HEK293 (cell line): ENCODE data around the gene SLC30A4.

Experiments
- CTCF ChIA-PET: fragments of 350-600 bp; formaldehyde crosslinking; extraction: SDS; loops from one replicate; lab custom pipeline; 2021; ENCODE audit warnings: antibody characterized with exemption; lab: Yijun Ruan, JAX
- POLR2A ChIA-PET: fragments of 300-600 bp; formaldehyde crosslinking; extraction: SDS; loops from one replicate; lab custom pipeline; 2020; ENCODE audit warnings: antibody characterized with exemption, inconsistent platforms; lab: Yijun Ruan, JAX
- H3K27ac ChIP-seq: fragments of 200-500 bp; sonication (Bioruptor generic); 2 replicates; pipeline ENCODE4 v1.5.1; 2014; ENCODE audit warnings: low read depth, low read length, control low read depth, inconsistent platforms; ENCODE audit errors: extremely low read depth
- H3K36me3 ChIP-seq, 2 experiments: fragments of 200-500 bp in 1 of 2; sonication (Bioruptor generic) in 1 of 2; 1 replicate in 1 of 2; 2 replicates in 1 of 2; pipeline ENCODE4 v1.5.1; 2014 to 2017; ENCODE audit warnings: inconsistent platforms in 2 of 2, low read length in 2 of 2; ENCODE audit not compliant: control insufficient read depth in 2 of 2, insufficient read depth in 1 of 2
- H3K4me1 ChIP-seq: fragments of 200-500 bp; sonication (Bioruptor generic); 2 replicates; pipeline ENCODE4 v1.5.1; 2014; ENCODE audit warnings: mild to moderate bottlenecking, low read length, inconsistent platforms; ENCODE audit not compliant: control insufficient read depth, insufficient read depth
- H3K4me3 ChIP-seq: 2 replicates; pipeline ENCODE4 v1.5.1; 2011; ENCODE audit warnings: low read depth, mild to moderate bottlenecking, control low read depth, low read length, moderate library complexity
- H3K9me3 ChIP-seq: fragments of 200-500 bp; sonication (Bioruptor generic); 2 replicates; pipeline ENCODE4 v1.5.1; 2014; ENCODE audit warnings: low read depth, low read length, inconsistent platforms; ENCODE audit not compliant: control insufficient read depth, insufficient read depth
- BCL6B ChIP-seq: fragments of 450-650 bp; formaldehyde crosslinking; IDR thresholded peaks from 2 replicates; pipeline ENCODE4 v1.5.1; 2017; ENCODE audit warnings: missing biosample characterization, missing genetic modification characterization
- PRDM2 ChIP-seq: fragments of 450-650 bp; formaldehyde crosslinking; IDR thresholded peaks from 2 replicates; pipeline ENCODE4 v1.5.1; 2016; ENCODE audit warnings: missing biosample characterization, missing genetic modification characterization, borderline replicate concordance
- ZBTB17 ChIP-seq: fragments of 450-650 bp; formaldehyde crosslinking; IDR thresholded peaks from 2 replicates; pipeline ENCODE4 v1.5.1; 2016; ENCODE audit warnings: missing biosample characterization, missing genetic modification characterization
- ZBTB6 ChIP-seq: fragments of 450-650 bp; formaldehyde crosslinking; IDR thresholded peaks from 2 replicates; pipeline ENCODE4 v1.5.1; 2017; ENCODE audit warnings: missing biosample characterization, missing genetic modification characterization
- ZNF10 ChIP-seq: fragments of 450-650 bp; formaldehyde crosslinking; IDR thresholded peaks from 2 replicates; pipeline ENCODE4 v1.5.1; 2017; ENCODE audit warnings: missing biosample characterization, missing genetic modification characterization
- ZNF16 ChIP-seq: fragments of 450-650 bp; formaldehyde crosslinking; IDR thresholded peaks from 2 replicates; pipeline ENCODE4 v1.5.1; 2016; ENCODE audit warnings: low read depth, missing biosample characterization, missing genetic modification characterization
- ZNF18 ChIP-seq: fragments of 450-650 bp; formaldehyde crosslinking; IDR thresholded peaks from 2 replicates; pipeline ENCODE4 v1.5.1; 2016; ENCODE audit warnings: missing biosample characterization, missing genetic modification characterization
- ZNF23 ChIP-seq: fragments of 450-650 bp; formaldehyde crosslinking; IDR thresholded peaks from 2 replicates; pipeline ENCODE4 v1.5.1; 2016; ENCODE audit warnings: missing biosample characterization, missing genetic modification characterization, borderline replicate concordance
- ZNF280C ChIP-seq: fragments of 450-650 bp; formaldehyde crosslinking; IDR thresholded peaks from 2 replicates; pipeline ENCODE4 v1.5.1; 2016; ENCODE audit warnings: missing biosample characterization, missing genetic modification characterization
- ZNF37A ChIP-seq: fragments of 450-650 bp; IDR thresholded peaks from 2 replicates; pipeline ENCODE4 v1.5.1; 2018; ENCODE audit warnings: missing biosample characterization, missing genetic modification characterization
- ZNF544 ChIP-seq: fragments of 450-650 bp; formaldehyde crosslinking; IDR thresholded peaks from 2 replicates; pipeline ENCODE4 v1.5.0; 2017; ENCODE audit warnings: missing biosample characterization, missing genetic modification characterization
- ZNF555 ChIP-seq: fragments of 450-650 bp; formaldehyde crosslinking; conservative IDR thresholded peaks from 2 replicates; pipeline ENCODE4 v1.5.1; 2017; ENCODE audit warnings: missing biosample characterization, mild to moderate bottlenecking, missing genetic modification characterization, inconsistent platforms
- ZNF645 ChIP-seq: fragments of 450-650 bp; formaldehyde crosslinking; IDR thresholded peaks from 2 replicates; pipeline ENCODE4; 2016; ENCODE audit warnings: missing biosample characterization, missing genetic modification characterization
- ZNF660 ChIP-seq: fragments of 450-650 bp; IDR thresholded peaks from 2 replicates; pipeline ENCODE4 v1.5.1; 2018; ENCODE audit warnings: missing biosample characterization, mild to moderate bottlenecking, missing genetic modification characterization
- ZNF701 ChIP-seq: fragments of 450-650 bp; formaldehyde crosslinking; IDR thresholded peaks from 2 replicates; pipeline ENCODE4 v1.5.1; 2016; ENCODE audit warnings: missing biosample characterization, missing genetic modification characterization
- ZNF830 ChIP-seq: fragments of 450-650 bp; IDR thresholded peaks from 2 replicates; pipeline ENCODE4 v1.5.0; 2018; ENCODE audit warnings: missing biosample characterization, missing genetic modification characterization, low read depth, mild to moderate bottlenecking, moderate library complexity
- ZSCAN30 ChIP-seq: fragments of 450-650 bp; IDR thresholded peaks from 2 replicates; pipeline ENCODE4 v1.5.1; 2018; ENCODE audit warnings: missing biosample characterization, mild to moderate bottlenecking, missing genetic modification characterization, moderate library complexity

SLC30A4 gene

GRCh38 chr15:45522328-45523165 lies at the start of gene SLC30A4 (continued):
- no peak for TF ChIP-seq ZNF701 (tag by site-specific recombination)

GRCh38 chr15:45555934-45556608 lies 33.5 kb upstream of the SLC30A4 start:
- H3K4me3 ChIP-seq, result no peak overlapping the region
- H3K4me1 ChIP-seq, result no peaks in the 10 kb centered on the region
- H3K27ac ChIP-seq, result no peak overlapping the region
- H3K9me3 ChIP-seq, result no peaks in the 10 kb centered on the region
- POLR2A ChIA-PET, result no interaction called here
- CTCF ChIA-PET, result no interaction called here
- TF ChIP-seq ZNF10 (tag by site-specific recombination), result no peak
- TF ChIP-seq ZNF18 (tag by site-specific recombination), result no peak
- no peak for TF ChIP-seq ZSCAN30 (tag by site-specific recombination)
- TF ChIP-seq ZNF23 (tag by site-specific recombination), result no peak
- no peak for TF ChIP-seq ZNF16 (tag by site-specific recombination)
- no peak for TF ChIP-seq ZNF37A
- no peak for TF ChIP-seq ZNF830 (tag by site-specific recombination)
- TF ChIP-seq ZNF660 (tag by site-specific recombination), result no peak
- no peak for TF ChIP-seq PRDM2 (tag by site-specific recombination)
- no peak for TF ChIP-seq ZBTB6 (tag by site-specific recombination)
- TF ChIP-seq, all 188 proteins: peak for 0
- no peaks in the 10 kb centered on the region for H3K36me3 ChIP-seq

GRCh38 chr15:45551676-45552075 lies 29.1 kb upstream of the SLC30A4 start:
- H3K4me1 ChIP-seq, result no peaks in the 10 kb centered on the region
- CTCF ChIA-PET, result no interaction called here
- POLR2A ChIA-PET, result no interaction called here
- TF ChIP-seq BCL6B (tag by site-specific recombination) (no peak), ZNF544 (tag by site-specific recombination) (no peak), ZNF555 (tag by site-specific recombination) (no peak), ZNF645 (tag by site-specific recombination) (no peak), ZNF280C (tag by site-specific recombination) (no peak), ZNF830 (tag by site-specific recombination) (no peak), ZBTB17 (no peak), ZNF37A (no peak)

More at GRCh38 chr15:45551676-45552075, 29.1 kb upstream of the SLC30A4 start:
- Histone ChIP-seq H3K9me3 (no peaks in the 10 kb centered on the region), H3K36me3 (no peaks in the 10 kb centered on the region), H3K4me3 (no peak overlapping the region), H3K27ac (no peak overlapping the region)
